Cardiac fibroblast (primary cell): ENCODE data around the gene SMARCAD1.

ENCODE experiments used
- DNase-seq, 2 donors: peaks; one replicate each; pipeline versions ENCODE4 v3.0.0 to v3.0.0-alpha.2; 2010; ENCODE audit warnings: low read depth in 2 of 2
- H3K4me3 ChIP-seq, 2 donors: replicated peaks in 1 of 2; 1 replicate in 1 of 2; 2 replicates in 1 of 2; pipeline ENCODE4 v1.5.1; 2011; ENCODE audit warnings: low read depth in 2 of 2, low read length in 2 of 2, mild to moderate bottlenecking in 2 of 2, moderate library complexity in 1 of 2
- TF ChIP-seq, protein P1 (sequence below): IDR thresholded peaks from one replicate; pipeline ENCODE4 v1.5.1; 2011; ENCODE audit warnings: low read depth, mild to moderate bottlenecking, low read length, inconsistent platforms

The SMARCAD1 gene

DNA sequence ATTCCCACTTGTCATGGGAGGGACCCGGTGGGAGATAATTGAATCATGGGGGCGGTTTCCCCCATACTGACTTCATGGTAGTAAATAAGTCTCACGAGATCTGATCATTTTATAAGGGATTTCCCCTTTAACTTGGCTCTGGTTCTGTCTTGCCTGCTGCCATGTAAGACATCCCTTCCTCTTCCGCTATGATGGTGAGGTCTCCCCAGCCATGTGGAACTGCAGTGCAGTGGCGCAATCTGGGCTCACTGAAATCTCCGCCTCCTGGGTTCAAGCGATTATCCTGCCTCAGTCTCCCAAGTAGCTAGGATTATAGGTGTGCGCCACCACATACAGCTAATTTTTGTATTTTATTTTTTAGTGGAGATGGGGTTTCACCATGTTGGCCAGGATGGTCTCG is 132.1 kb downstream of the SMARCAD1 start:
- TF ChIP-seq, protein P1, sequence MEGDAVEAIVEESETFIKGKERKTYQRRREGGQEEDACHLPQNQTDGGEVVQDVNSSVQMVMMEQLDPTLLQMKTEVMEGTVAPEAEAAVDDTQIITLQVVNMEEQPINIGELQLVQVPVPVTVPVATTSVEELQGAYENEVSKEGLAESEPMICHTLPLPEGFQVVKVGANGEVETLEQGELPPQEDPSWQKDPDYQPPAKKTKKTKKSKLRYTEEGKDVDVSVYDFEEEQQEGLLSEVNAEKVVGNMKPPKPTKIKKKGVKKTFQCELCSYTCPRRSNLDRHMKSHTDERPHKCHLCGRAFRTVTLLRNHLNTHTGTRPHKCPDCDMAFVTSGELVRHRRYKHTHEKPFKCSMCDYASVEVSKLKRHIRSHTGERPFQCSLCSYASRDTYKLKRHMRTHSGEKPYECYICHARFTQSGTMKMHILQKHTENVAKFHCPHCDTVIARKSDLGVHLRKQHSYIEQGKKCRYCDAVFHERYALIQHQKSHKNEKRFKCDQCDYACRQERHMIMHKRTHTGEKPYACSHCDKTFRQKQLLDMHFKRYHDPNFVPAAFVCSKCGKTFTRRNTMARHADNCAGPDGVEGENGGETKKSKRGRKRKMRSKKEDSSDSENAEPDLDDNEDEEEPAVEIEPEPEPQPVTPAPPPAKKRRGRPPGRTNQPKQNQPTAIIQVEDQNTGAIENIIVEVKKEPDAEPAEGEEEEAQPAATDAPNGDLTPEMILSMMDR: no peak
- H3K4me3 ChIP-seq: no peak overlapping the region
- no peak for DNase-seq
